ENCODE measurements around the gene PBX3. TPM values are rescaled to one million over a fixed set of nuclear protein-coding genes. Genes with fewer than 3 reads are reported as not detected.

PBX3 gene
- total RNA-seq, 2 experiments from 2014 or later: 24.3 to 28.0 TPM

- POLR2A ChIA-PET: no interaction called here
- H3K4me3 Mint-ChIP-seq: no peak overlapping the region
Observed at GRCh38 chr9:125922854-125923253, 175.7 kb downstream of the PBX3 start.

GRCh38 chr9:125924351-125924750, 177.2 kb downstream of the PBX3 start:
- POLR2A ChIA-PET: no interaction called here
- Mint-ChIP-seq H3K27me3 (no peaks in the 10 kb centered on the region), H3K36me3 (no peaks in the 10 kb centered on the region), H3K4me1 (no peaks in the 10 kb centered on the region), H3K9me3 (no peaks in the 10 kb centered on the region), H3K27ac (no peak overlapping the region), H3K4me3 (no peak overlapping the region)
- DNase-seq (no peak), ATAC-seq (ENCODE audit: low read depth) (no peak)

More at GRCh38 chr9:125922854-125923253, 175.7 kb downstream of the PBX3 start:
- Mint-ChIP-seq H3K4me1 (no peaks in the 10 kb centered on the region), H3K27ac (no peak overlapping the region), H3K36me3 (no peaks in the 10 kb centered on the region), H3K27me3 (no peaks in the 10 kb centered on the region), H3K9me3 (no peaks in the 10 kb centered on the region)
- no peak for DNase-seq
- no peak for ATAC-seq (ENCODE audit: low read depth)

GRCh38 chr9:125926936-125927335, 179.8 kb downstream of the PBX3 start:
- Mint-ChIP-seq H3K9me3 (no peaks in the 10 kb centered on the region), H3K4me1 (no peaks in the 10 kb centered on the region)

GRCh38 chr9:125929846-125930245, 182.7 kb downstream of the PBX3 start:
- Mint-ChIP-seq H3K36me3 (no peaks in the 10 kb centered on the region), H3K27me3 (no peaks in the 10 kb centered on the region), H3K4me3 (no peak overlapping the region), H3K9me3 (no peaks in the 10 kb centered on the region), H3K27ac (no peak overlapping the region), H3K4me1 (no peaks in the 10 kb centered on the region)
- no peak for ATAC-seq (ENCODE audit: low read depth)
- POLR2A ChIA-PET: no interaction called here
- no peak for DNase-seq

More at GRCh38 chr9:125926936-125927335, 179.8 kb downstream of the PBX3 start:
- no peaks in the 10 kb centered on the region for H3K36me3 Mint-ChIP-seq
- no peak overlapping the region for H3K4me3 Mint-ChIP-seq
- no peaks in the 10 kb centered on the region for H3K27me3 Mint-ChIP-seq
- H3K27ac Mint-ChIP-seq: no peak overlapping the region
- DNase-seq: no peak
- POLR2A ChIA-PET: no interaction called here
- no peak for ATAC-seq (ENCODE audit: low read depth)

GRCh38 chr9:125931211-125931610, 184.0 kb downstream of the PBX3 start:
- ATAC-seq (ENCODE audit: low read depth): no peak
- DNase-seq: no peak
- no peak overlapping the region for H3K4me3 Mint-ChIP-seq
- POLR2A ChIA-PET: no interaction called here
- no peaks in the 10 kb centered on the region for H3K9me3 Mint-ChIP-seq
- H3K4me1 Mint-ChIP-seq: no peaks in the 10 kb centered on the region
- no peaks in the 10 kb centered on the region for H3K27me3 Mint-ChIP-seq
- H3K36me3 Mint-ChIP-seq: no peaks in the 10 kb centered on the region
- H3K27ac Mint-ChIP-seq: no peak overlapping the region

- no peaks in the 10 kb centered on the region for H3K36me3 Mint-ChIP-seq
- ATAC-seq (ENCODE audit: low read depth) (no peak), DNase-seq (no peak)
- no peaks in the 10 kb centered on the region for H3K9me3 Mint-ChIP-seq
- H3K27ac Mint-ChIP-seq: no peak overlapping the region
- POLR2A ChIA-PET: no interaction called here
- H3K4me1 Mint-ChIP-seq: no peaks in the 10 kb centered on the region
- H3K27me3 Mint-ChIP-seq: no peaks in the 10 kb centered on the region
- H3K4me3 Mint-ChIP-seq: no peak overlapping the region
Observed at GRCh38 chr9:125932012-125932411, 184.8 kb downstream of the PBX3 start.

- H3K9me3 Mint-ChIP-seq: no peaks in the 10 kb centered on the region
- POLR2A ChIA-PET: no interaction called here
Observed at GRCh38 chr9:125932746-125933455, 185.7 kb downstream of the PBX3 start.

GRCh38 chr9:125942125-125942524, 195.0 kb downstream of the PBX3 start:
- no peak for ATAC-seq (ENCODE audit: low read depth)
- Mint-ChIP-seq H3K36me3 (peaks cover 26% of the 10 kb centered on the region), H3K27me3 (no peaks in the 10 kb centered on the region), H3K27ac (no peak overlapping the region), H3K4me3 (no peak overlapping the region), H3K4me1 (peaks cover 1% of the 10 kb centered on the region), H3K9me3 (peaks cover 8% of the 10 kb centered on the region)
- POLR2A ChIA-PET: no interaction called here
- no peak for DNase-seq

More at GRCh38 chr9:125932746-125933455, 185.7 kb downstream of the PBX3 start:
- no peaks in the 10 kb centered on the region for H3K27me3 Mint-ChIP-seq
- no peak overlapping the region for H3K4me3 Mint-ChIP-seq
- no peaks in the 10 kb centered on the region for H3K4me1 Mint-ChIP-seq
- ATAC-seq (ENCODE audit: low read depth) (no peak), DNase-seq (no peak)
- H3K36me3 Mint-ChIP-seq: no peaks in the 10 kb centered on the region
- no peak overlapping the region for H3K27ac Mint-ChIP-seq

GRCh38 chr9:125943831-125944230, 196.7 kb downstream of the PBX3 start:
- H3K4me1 Mint-ChIP-seq: peaks cover 1% of the 10 kb centered on the region
- DNase-seq (no peak), ATAC-seq (ENCODE audit: low read depth) (no peak)
- no peak overlapping the region for H3K27ac Mint-ChIP-seq
- H3K9me3 Mint-ChIP-seq: peaks cover 8% of the 10 kb centered on the region
- POLR2A ChIA-PET: no interaction called here
- no peak overlapping the region for H3K4me3 Mint-ChIP-seq
- H3K27me3 Mint-ChIP-seq: no peaks in the 10 kb centered on the region
- peaks cover 26% of the 10 kb centered on the region for H3K36me3 Mint-ChIP-seq

GRCh38 chr9:125946397-125946796, 199.2 kb downstream of the PBX3 start:
- POLR2A ChIA-PET: no interaction called here
- ATAC-seq (ENCODE audit: low read depth): no peak
- peaks cover 8% of the 10 kb centered on the region for H3K9me3 Mint-ChIP-seq
- H3K4me1 Mint-ChIP-seq: no peaks in the 10 kb centered on the region
- DNase-seq: no peak
- no peaks in the 10 kb centered on the region for H3K27me3 Mint-ChIP-seq
- H3K27ac Mint-ChIP-seq: no peak overlapping the region
- no peak overlapping the region for H3K4me3 Mint-ChIP-seq
- H3K36me3 Mint-ChIP-seq: peaks cover 17% of the 10 kb centered on the region

GRCh38 chr9:125948887-125949596, 201.9 kb downstream of the PBX3 start:
- Mint-ChIP-seq H3K27ac (no peak overlapping the region), H3K36me3 (peaks cover 16% of the 10 kb centered on the region), H3K4me3 (no peak overlapping the region), H3K9me3 (peaks cover 8% of the 10 kb centered on the region), H3K4me1 (no peaks in the 10 kb centered on the region), H3K27me3 (no peaks in the 10 kb centered on the region)
- ATAC-seq (ENCODE audit: low read depth) (no peak), DNase-seq (no peak)
- POLR2A ChIA-PET: no interaction called here

- H3K4me1 Mint-ChIP-seq: no peaks in the 10 kb centered on the region
- H3K27me3 Mint-ChIP-seq: no peaks in the 10 kb centered on the region
- H3K36me3 Mint-ChIP-seq: peaks cover 16% of the 10 kb centered on the region
- no peak overlapping the region for H3K27ac Mint-ChIP-seq
- H3K4me3 Mint-ChIP-seq: no peak overlapping the region
- ATAC-seq (ENCODE audit: low read depth) (no peak), DNase-seq (no peak)
- H3K9me3 Mint-ChIP-seq: peaks cover 8% of the 10 kb centered on the region
- POLR2A ChIA-PET: no interaction called here
Observed at GRCh38 chr9:125949703-125950460, 202.7 kb downstream of the PBX3 start.

GRCh38 chr9:125950880-125951471, 203.8 kb downstream of the PBX3 start:
- ATAC-seq (ENCODE audit: low read depth) (no peak), DNase-seq (no peak)
- Mint-ChIP-seq H3K4me1 (no peaks in the 10 kb centered on the region), H3K27me3 (no peaks in the 10 kb centered on the region), H3K4me3 (no peak overlapping the region), H3K36me3 (peaks cover 11% of the 10 kb centered on the region), H3K27ac (no peak overlapping the region), H3K9me3 (peaks cover 5% of the 10 kb centered on the region)
- POLR2A ChIA-PET: no interaction called here

Measured in activated naive CD8-positive, alpha-beta T cell treated with anti-CD3 and anti-CD28 coated beads, Interleukin-2, amount 10 ng/mL, durations not matched to agents 7 days and 5 days (primary cell).